Measurements from ENCODE around the gene LMNTD2. TPM values are rescaled to one million over a fixed set of nuclear protein-coding genes. Genes with fewer than 3 reads are reported as not detected.

LMNTD2 gene
- 0.47 TPM in 1 of 2 replicates, not detected in the other for total RNA-seq

DNA sequence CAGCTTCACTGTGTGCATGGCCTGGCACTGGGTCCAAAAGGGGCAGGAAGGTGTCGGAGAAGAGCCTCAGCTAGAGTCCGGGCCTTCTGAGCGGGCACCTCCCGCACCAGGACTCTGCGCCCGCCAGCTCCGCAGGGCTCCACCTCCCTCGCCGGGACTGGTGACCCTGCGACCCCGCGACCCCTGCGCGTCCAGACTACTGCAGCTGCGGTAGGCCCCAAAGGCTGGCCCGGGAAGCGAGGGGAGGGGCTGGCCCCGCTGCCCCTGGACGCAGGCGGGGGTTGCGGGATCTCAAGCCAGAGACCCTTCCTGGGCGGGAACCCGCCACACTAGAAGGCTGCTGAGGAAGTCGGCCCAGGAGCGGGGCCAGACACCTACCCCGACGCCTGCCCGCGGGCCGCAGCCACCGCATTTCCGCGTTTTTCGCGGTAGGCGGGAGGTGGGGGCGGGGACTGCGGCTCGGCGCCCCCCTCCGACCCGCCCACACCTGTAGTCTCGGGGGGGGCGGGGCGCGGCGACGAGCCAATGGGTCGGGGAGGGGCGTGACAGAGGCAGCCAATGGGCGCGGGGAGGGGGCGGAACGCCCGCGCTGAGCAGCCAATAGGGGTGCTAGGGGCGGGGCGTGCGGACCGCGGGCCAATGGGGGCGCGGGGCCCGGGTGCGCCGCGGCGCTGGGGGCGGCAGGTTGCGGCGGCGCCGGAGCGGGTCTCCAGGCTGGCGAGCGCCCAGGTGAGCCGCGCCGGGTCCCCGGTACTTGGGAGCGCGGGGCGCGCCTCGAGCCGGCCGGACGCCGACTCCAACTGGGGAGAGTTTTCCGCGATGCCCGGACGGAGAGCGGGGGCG is at the start of gene LMNTD2, which contains the start of gene RASSF7:
TSS of gene LMNTD2 (minus strand) at position 434 of the 843 bp plus-strand sequence. CDS start at position 412, 22 bp downstream.
TSS of gene RASSF7 (plus strand) at position 666 of the 843 bp plus-strand sequence. CDS start 799 bp downstream, outside the sequence.

DNA sequence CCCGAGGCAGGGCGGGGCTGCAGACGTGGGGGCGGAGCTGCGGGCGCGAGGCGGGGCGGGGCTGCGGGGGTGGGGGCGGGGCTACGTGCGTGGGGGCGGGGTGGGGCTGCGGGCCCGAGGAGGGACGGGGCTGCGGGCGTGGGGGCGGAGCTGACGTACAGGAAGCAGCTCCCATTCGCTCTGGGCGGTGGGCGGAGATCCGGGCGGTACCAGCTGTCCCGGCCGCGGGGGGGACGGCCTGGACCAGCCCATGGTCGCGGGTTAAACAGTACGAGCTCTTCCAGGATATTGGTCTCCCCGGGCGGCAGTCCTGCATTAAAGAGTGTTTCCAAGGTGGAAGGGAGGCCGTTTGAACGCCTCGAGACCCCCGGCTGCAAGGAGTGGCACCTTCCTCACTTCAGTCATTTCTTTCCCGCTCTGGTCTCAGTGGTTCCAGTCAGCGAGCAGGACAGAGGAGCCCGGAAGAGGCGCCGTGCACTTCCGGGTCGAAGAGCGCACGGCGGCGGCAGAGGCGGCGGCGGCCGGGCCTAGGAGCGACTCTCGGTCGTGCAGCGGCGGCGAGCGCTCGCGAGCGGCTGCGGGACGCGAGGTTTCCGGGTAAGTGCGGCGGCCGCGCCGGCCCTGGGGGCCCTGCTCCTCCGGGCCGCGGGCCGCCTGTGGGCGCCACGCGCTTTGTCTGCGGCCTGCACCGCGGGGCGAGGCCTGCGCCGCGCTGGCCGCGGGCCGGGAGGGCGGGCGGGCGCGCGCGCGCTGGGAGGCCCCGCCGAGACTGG is 15.6 kb upstream of the LMNTD2 start, which contains the start of gene PHRF1:
TSS of gene PHRF1 (plus strand) at position 475 of the 773 bp plus-strand sequence. CDS start 5,043 bp downstream, outside the sequence.

DNA sequence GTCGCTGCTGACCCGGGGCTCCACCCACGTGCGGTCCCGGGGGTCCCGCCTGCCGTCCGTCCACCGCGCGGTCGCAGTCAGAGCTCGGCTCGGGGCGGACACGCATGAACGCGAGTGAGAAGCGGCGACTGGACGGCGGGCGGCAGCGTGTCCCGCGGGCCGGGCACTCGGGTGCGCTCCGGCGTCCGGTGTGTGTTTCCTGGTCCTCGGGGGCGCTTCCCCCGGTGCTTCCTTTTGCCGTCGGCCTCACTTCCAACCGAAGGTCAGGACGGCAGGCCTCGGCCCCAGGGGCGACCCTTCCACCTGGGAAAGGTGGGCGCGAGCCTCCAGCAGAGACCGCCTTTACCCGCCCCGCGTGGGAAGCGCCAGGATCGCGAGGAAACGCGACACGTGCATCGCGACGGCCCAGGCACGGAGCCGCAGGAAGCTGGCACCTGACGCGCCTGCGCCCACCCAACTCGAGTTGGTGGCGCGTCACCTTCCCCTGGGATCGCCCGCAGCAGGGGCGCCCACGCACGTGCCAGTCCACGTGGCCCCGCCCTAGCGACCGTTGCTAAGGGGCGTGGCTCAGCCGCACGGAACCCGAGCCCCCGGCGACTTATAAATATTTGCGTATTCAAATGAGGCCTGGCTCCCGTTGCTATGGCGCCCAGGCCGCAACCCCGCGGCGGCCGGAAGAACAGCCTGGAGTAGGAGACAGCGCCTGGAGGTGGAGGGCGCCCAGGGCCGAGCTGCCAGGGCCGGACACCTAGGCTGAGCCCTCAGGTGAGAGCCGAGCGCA is 23.5 kb downstream of the LMNTD2 start, which contains the start of gene LRRC56:
TSS of gene LRRC56 (plus strand) at position 687 of the 781 bp plus-strand sequence. CDS start 3,158 bp downstream, outside the sequence.

GRCh38 chr11:535519-536454 is 24.8 kb downstream of the LMNTD2 start, which contains the start of gene HRAS:
HRAS (minus strand) TSS chr11:535576.

DNA sequence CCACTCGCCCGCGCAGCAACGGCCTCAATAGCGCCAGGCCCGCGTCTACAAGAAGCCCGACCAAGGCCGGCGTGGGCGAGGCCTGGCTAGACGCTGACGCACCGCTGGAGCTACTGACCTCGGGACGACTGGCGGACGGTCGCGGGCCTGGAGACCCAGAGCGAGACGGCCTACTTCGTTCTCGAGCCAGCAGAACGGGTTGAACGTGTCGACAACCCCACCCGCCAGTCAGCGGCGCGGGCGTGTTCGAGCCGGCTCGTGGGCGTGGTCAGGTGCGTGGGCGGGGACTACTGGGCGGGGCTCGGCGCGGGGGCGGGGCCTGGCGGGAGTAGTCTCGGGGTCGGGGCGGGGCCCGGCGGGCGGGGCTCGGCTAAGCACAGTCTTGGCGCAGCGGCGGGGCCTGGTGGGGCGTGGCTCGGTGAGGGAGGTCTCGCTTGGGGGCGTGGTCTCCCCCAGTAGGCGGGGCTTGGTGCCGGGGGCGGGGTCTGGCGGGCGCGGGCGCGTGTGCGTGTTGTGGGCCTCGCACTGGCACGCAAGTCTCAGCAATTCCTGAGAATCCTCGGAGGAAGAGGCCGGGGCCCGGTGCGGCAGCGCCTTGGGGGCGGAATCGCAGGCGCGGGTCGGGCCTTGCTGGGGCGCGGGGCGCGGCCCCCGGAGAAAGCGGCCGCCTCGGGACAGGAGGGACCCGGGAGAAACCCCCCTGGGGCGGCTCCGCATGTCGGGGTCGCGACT is 53.4 kb downstream of the LMNTD2 start, which contains the start of gene RNH1:
TSS of gene RNH1 (minus strand) at position 248 of the 732 bp plus-strand sequence. CDS start 5,080 bp downstream, outside the sequence.

Other genes with a start within 250 kb of the LMNTD2 start
- gene IFITM1, start 246.7 kb downstream of the LMNTD2 start, total RNA-seq = 20.1 and 20.8 TPM in 2 replicates
- gene IFITM3, start 239.9 kb downstream of the LMNTD2 start, total RNA-seq = 32.5 and 56.2 TPM in 2 replicates
- gene B4GALNT4, start 191.2 kb downstream of the LMNTD2 start, total RNA-seq = 4.5 and 4.9 TPM in 2 replicates
- gene PKP3, start 166.5 kb downstream of the LMNTD2 start, total RNA-seq = 1.5 and 3.2 TPM in 2 replicates
- gene SIGIRR, start 145.7 kb downstream of the LMNTD2 start, total RNA-seq = 9.3 and 16.5 TPM in 2 replicates
- under 0.01 TPM in 1 of 2 replicates, not detected in the other for gene ANO9, start 118.7 kb downstream of the LMNTD2 start, total RNA-seq
- gene PTDSS2, start 110.5 kb downstream of the LMNTD2 start, total RNA-seq = 34.9 and 37.8 TPM in 2 replicates
- 385 and 511 TPM in 2 replicates for gene RNH1, start 53.5 kb downstream of the LMNTD2 start, total RNA-seq
- 68.8 and 70.8 TPM in 2 replicates for gene HRAS, start 25.2 kb downstream of the LMNTD2 start, total RNA-seq
- 0.95 and 1.0 TPM in 2 replicates for gene LRRC56, start 23.2 kb downstream of the LMNTD2 start, total RNA-seq
- 0.34 and 2.0 TPM in 2 replicates for gene RASSF7, start 232 bp upstream of the LMNTD2 start, total RNA-seq
- gene PHRF1, start 15.7 kb upstream of the LMNTD2 start, total RNA-seq = 17.9 and 18.0 TPM in 2 replicates
- gene IRF7, start 55.2 kb upstream of the LMNTD2 start, total RNA-seq = 4.9 and 5.8 TPM in 2 replicates
- gene CDHR5, start 64.2 kb upstream of the LMNTD2 start, total RNA-seq = not detected in 2 replicates
- 0.43 and 0.47 TPM in 2 replicates for gene SCT, start 66.4 kb upstream of the LMNTD2 start, total RNA-seq
- under 0.01 TPM in 1 of 2 replicates, not detected in the other for gene DRD4, start 76.5 kb upstream of the LMNTD2 start, total RNA-seq
- 28.7 and 43.7 TPM in 2 replicates for gene DEAF1, start 134.5 kb upstream of the LMNTD2 start, total RNA-seq
- gene TMEM80, start 135.1 kb upstream of the LMNTD2 start, total RNA-seq = 3.8 and 5.8 TPM in 2 replicates
- gene EPS8L2, start 145.5 kb upstream of the LMNTD2 start, total RNA-seq = 64.5 and 88.6 TPM in 2 replicates
- 127 and 174 TPM in 2 replicates for gene TALDO1, start 186.7 kb upstream of the LMNTD2 start, total RNA-seq
- gene GATD1, start 216.7 kb upstream of the LMNTD2 start, total RNA-seq = 20.5 and 20.8 TPM in 2 replicates
- 0.69 and 2.0 TPM in 2 replicates for gene CEND1, start 229.4 kb upstream of the LMNTD2 start, total RNA-seq
- 11.8 and 12.5 TPM in 2 replicates for gene SLC25A22, start 237.5 kb upstream of the LMNTD2 start, total RNA-seq
- gene PIDD1, start 244.5 kb upstream of the LMNTD2 start, total RNA-seq = 7.1 and 9.9 TPM in 2 replicates
- 334 and 584 TPM in 2 replicates for gene RPLP2, start 249.2 kb upstream of the LMNTD2 start, total RNA-seq